Measurements from ENCODE around the gene HSD17B4.
A peak's percentile ranks its signal among the peaks of the same experiment; 100 is the strongest.
"Not testable (repeated sequence)": the region's sequence is repeated elsewhere in the genome, so short reads cannot be mapped to it uniquely, and the experiment has no call there.

HSD17B4 gene

GRCh38 chr5:119452373-119453039 lies at the start of gene HSD17B4:
TSS of gene HSD17B4 (plus strand) at chr5:119452497. CDS start at chr5:119452576, 79 bp downstream.
- peak; percentile 26 for DNase-seq

- DNase-seq, result no peak
Measured at GRCh38 chr5:119402555-119402954, 49.7 kb upstream of the HSD17B4 start.

GRCh38 chr5:119404033-119404432 lies 48.3 kb upstream of the HSD17B4 start:
- DNase-seq, result no peak

GRCh38 chr5:119405419-119405818 lies 46.9 kb upstream of the HSD17B4 start:
- DNase-seq, result no peak

- no peak for DNase-seq
Measured at GRCh38 chr5:119406551-119407110, 45.7 kb upstream of the HSD17B4 start.

GRCh38 chr5:119409235-119409815 lies 43.0 kb upstream of the HSD17B4 start:
- DNase-seq, result no peak

- no peak for DNase-seq
Measured at GRCh38 chr5:119410448-119411159, 41.7 kb upstream of the HSD17B4 start.

GRCh38 chr5:119411361-119412278 lies 40.7 kb upstream of the HSD17B4 start:
- DNase-seq, result peak; percentile 36

- no peak for DNase-seq
Measured at GRCh38 chr5:119412279-119413227, 39.7 kb upstream of the HSD17B4 start.

GRCh38 chr5:119414124-119414734 lies 38.1 kb upstream of the HSD17B4 start:
- not testable (repeated sequence) for DNase-seq

- DNase-seq, result no peak
Measured at GRCh38 chr5:119417891-119418605, 34.2 kb upstream of the HSD17B4 start.

GRCh38 chr5:119418606-119419100 lies 33.6 kb upstream of the HSD17B4 start:
- no peak for DNase-seq

GRCh38 chr5:119420169-119420568 lies 32.1 kb upstream of the HSD17B4 start:
- DNase-seq, result no peak

GRCh38 chr5:119426057-119426456 lies 26.2 kb upstream of the HSD17B4 start:
- DNase-seq, result no peak

- no peak for DNase-seq
Measured at GRCh38 chr5:119427060-119427459, 25.2 kb upstream of the HSD17B4 start.

- not testable (repeated sequence) for DNase-seq
Measured at GRCh38 chr5:119427596-119427995, 24.7 kb upstream of the HSD17B4 start.

GRCh38 chr5:119428166-119428565 lies 24.1 kb upstream of the HSD17B4 start:
- not testable (repeated sequence) for DNase-seq

GRCh38 chr5:119428574-119428973 lies 23.7 kb upstream of the HSD17B4 start:
- not testable (repeated sequence) for DNase-seq

- not testable (repeated sequence) for DNase-seq
Measured at GRCh38 chr5:119432674-119433237, 19.5 kb upstream of the HSD17B4 start.
